HepG2 (cell line): Measurements from ENCODE around the gene RIOK3. TPM values are rescaled to one million over a fixed set of nuclear protein-coding genes. Genes with fewer than 3 reads are reported as not detected.

ENCODE experiments used
- ATAC-seq: fragments of 200-7000 bp; cut with Tn5 transposase; 3 replicates; pipeline ENCODE4 v1.9.1; 2020; ENCODE audit warnings: mild to moderate bottlenecking, moderate library complexity
- BruUV-seq: library from RNA; stranded (reverse); fragments of 400-500 nt; replicated peaks from 2 replicates; lab custom pipeline; 2021; lab: Mats Ljungman, UMichigan
- CTCF ChIA-PET: fragments of 300-600 bp; formaldehyde crosslinking; extraction: SDS; loops from one replicate; lab custom pipeline; 2021; ENCODE audit warnings: low total read pairs, inconsistent platforms, low intra/inter-chr PET ratio; lab: Yijun Ruan, JAX
- POLR2A ChIA-PET: fragments of 350-600 bp; sonication (Branson Sonifier 250); formaldehyde crosslinking; loops from one replicate; lab custom pipeline; 2020; ENCODE audit warnings: antibody characterized with exemption, inconsistent platforms; lab: Yijun Ruan, JAX
- DNase-seq: peaks from one replicate; pipeline ENCODE4 v3.0.0-alpha.2; 2015; ENCODE audit warnings: low spot score
- FAIRE-seq: peaks from 3 replicates; lab custom pipeline; 2011; peaks lifted over from hg19 to GRCh38; lab: Jason Lieb, UNC
- H2AFZ ChIP-seq: one replicate; pipeline ENCODE4 v1.6.1; 2011; ENCODE audit warnings: low read length, inconsistent platforms
- H3K27ac ChIP-seq: fragments of 300-600 bp; 3 replicates; pipeline ENCODE4 v1.8.0; 2011; ENCODE audit warnings: mixed run types, mild to moderate bottlenecking, mixed read lengths, low read length, inconsistent platforms; ENCODE audit not compliant: insufficient read depth; ENCODE audit errors: extremely low read length
- H3K27me3 ChIP-seq, 2 experiments: fragments of 200-600 bp in 1 of 2; 2 replicates in 1 of 2; 3 replicates in 1 of 2; pipeline versions ENCODE4 v1.6.0 to v1.8.0; 2011; ENCODE audit warnings: low read length in 2 of 2, mild to moderate bottlenecking in 2 of 2, moderate library complexity in 2 of 2, inconsistent platforms in 1 of 2; ENCODE audit not compliant: insufficient read depth in 2 of 2, control insufficient read depth in 1 of 2
- H3K36me3 ChIP-seq, 2 experiments: fragments of 200-600 bp in 1 of 2; replicated peaks in 1 of 2; 2 replicates in 1 of 2; 3 replicates in 1 of 2; pipeline versions ENCODE4 v1.5.1 to v1.8.0; 2011; ENCODE audit warnings: low read length in 2 of 2, inconsistent platforms in 1 of 2; ENCODE audit not compliant: insufficient read depth in 2 of 2, control insufficient read depth in 1 of 2
- H3K4me1 ChIP-seq: 2 replicates; pipeline ENCODE4 v1.5.1; 2012; ENCODE audit warnings: low read length, inconsistent platforms; ENCODE audit not compliant: insufficient read depth
- H3K4me2 ChIP-seq: 2 replicates; pipeline ENCODE4 v1.6.0; 2011; ENCODE audit warnings: low read depth, low read length, inconsistent platforms
- H3K4me3 ChIP-seq, 3 experiments: fragments of 200-600 bp in 1 of 3; sonication (generic), shearing (Covaris generic) in 1 of 3; replicated peaks in 1 of 3; 2 replicates each; pipeline ENCODE4 v1.5.1; 2011 to 2016; ENCODE audit warnings: low read length in 3 of 3, inconsistent platforms in 2 of 3, low read depth in 2 of 3, mild to moderate bottlenecking in 2 of 3, control low read depth in 1 of 3, mixed read lengths in 1 of 3; ENCODE audit not compliant: insufficient read depth in 1 of 3
- H3K79me2 ChIP-seq: one replicate; pipeline ENCODE4 v1.6.1; 2011; ENCODE audit warnings: low read length, inconsistent platforms; ENCODE audit not compliant: insufficient read depth
- H3K9ac ChIP-seq: 2 replicates; pipeline ENCODE4 v1.6.0; 2011; ENCODE audit warnings: mild to moderate bottlenecking, low read depth, low read length, inconsistent platforms; ENCODE audit not compliant: insufficient read depth
- H3K9me3 ChIP-seq: 2 replicates; pipeline ENCODE4 v1.5.1; 2012; ENCODE audit warnings: mild to moderate bottlenecking, low read length
- H4K20me1 ChIP-seq: 2 replicates; pipeline ENCODE4 v1.6.0; 2011; ENCODE audit warnings: inconsistent platforms, mild to moderate bottlenecking, low read length, moderate library complexity; ENCODE audit not compliant: insufficient read depth
- KLF9 ChIP-seq: IDR thresholded peaks from 2 replicates; pipeline ENCODE4 v1.6.1; 2016; ENCODE audit warnings: low read depth
- ZNF264 ChIP-seq: sonication (generic); formaldehyde crosslinking; IDR thresholded peaks from 2 replicates; pipeline ENCODE4 v1.4.0; 2020; ENCODE audit warnings: missing genetic modification reagents
- ZNF670 ChIP-seq: sonication (generic); formaldehyde crosslinking; IDR thresholded peaks from 2 replicates; pipeline ENCODE4 v1.8.0; 2022; ENCODE audit warnings: mild to moderate bottlenecking, missing genetic modification reagents, borderline replicate concordance
- WGBS: methylation state at CpG from one replicate; pipeline ENCODE4 v1.1.6; 2017; ENCODE audit warnings: low lambda C conversion rate; 5-methylcytosine and 5-hydroxymethylcytosine counted together
- in situ Hi-C: cut with HindIII; loops from 2 replicates; pipeline ENCODE4 v1.10.0; 2017; ENCODE audit warnings: low pct_unique_long_range_greater_than_20kb; ENCODE audit not compliant: extremely low pct_ligation_motif_present
- intact Hi-C: fragments of 100-400 bp; cut with micrococcal nuclease; formaldehyde crosslinking; loops from one replicate; pipeline ENCODE4 v1.10.0; 2022; ENCODE audit not compliant: unreplicated experiment
- polyA plus RNA-seq, 8 experiments: library from polyadenylated mRNA; depleted of rRNA in 3 of 8; stranded (reverse) in 7 of 8; unstranded in 1 of 8; fragments of >200 nt; fragmentation: Illumina TruSeq in 4 of 8; extraction: Trizol in 4 of 8; gene quantifications; 2 replicates each; pipeline versions ENCODE4 v1.2.1 to v1.2.3, GENCODE V29; 2011 to 2016; ENCODE audit warnings: low read depth in 4 of 8, missing spikeins in 1 of 8, mixed read lengths in 1 of 8; ENCODE audit not compliant: insufficient read depth in 1 of 8
- total RNA-seq, 5 experiments: library from RNA; depleted of rRNA; stranded (reverse); fragments of >200 nt; fragmentation: Illumina TruSeq; extraction: Trizol; gene quantifications; 2 replicates each; pipeline ENCODE4 v1.2.3, GENCODE V29; 2016; ENCODE audit warnings: low read depth in 1 of 5
- TF ChIP-seq, protein P1 (sequence below): sonication (generic); formaldehyde crosslinking; IDR thresholded peaks from 2 replicates; pipeline ENCODE4 v1.4.0; 2020; ENCODE audit warnings: missing genetic modification reagents
- TF ChIP-seq, protein P2 (sequence below): sonication (generic); formaldehyde crosslinking; IDR thresholded peaks from 2 replicates; pipeline ENCODE4 v1.4.0; 2020; ENCODE audit warnings: missing genetic modification reagents
- TF ChIP-seq, protein P3 (sequence below): sonication (generic); formaldehyde crosslinking; IDR thresholded peaks from 2 replicates; pipeline ENCODE4 v1.5.1; 2020; ENCODE audit warnings: missing genetic modification reagents, mild to moderate bottlenecking, borderline replicate concordance

RIOK3 gene
- total and polyA plus RNA-seq, 2 of the 13 experiments (the other 11 are each of a cell fraction or from before 2014, with no cell fraction given): 26.7 to 36.0 TPM

- no peak for FAIRE-seq
- H3K9ac ChIP-seq: peak overlapping the region; percentile 47; the same call in 1 of the 2 replicates
- CTCF ChIA-PET: no interaction called here
- POLR2A ChIA-PET: interaction anchor here (0.9 to 2.2 kb wide), 8 partner anchors 8 to 519 kb away, joined by 3 to 15 read pairs (median 3); partner anchors contain the start of genes CABLES1 and RBBP8
- no TSS peak for BruUV-seq
- ATAC-seq: no peak
- peak overlapping the region; percentile 43 for H2AFZ ChIP-seq
- no peak for DNase-seq
- peak overlapping the region; percentile 78 for H3K4me2 ChIP-seq
- H3K27ac ChIP-seq: no peak overlapping the region
- no peaks in the 10 kb centered on the region for H3K36me3 ChIP-seq
- peaks cover 0 to 3% of the 10 kb centered on the region in 2 experiments; a peak in 3 of 5 replicates for H3K27me3 ChIP-seq
- no peaks in the 10 kb centered on the region for H3K9me3 ChIP-seq
- in situ Hi-C loops (no loop called here), intact Hi-C loops (loop anchor here (2.0 kb wide), 1 partner anchor 14 kb away; no protein-coding TSS in a partner anchor)
- peak overlapping the region in 2 of 3 experiments; percentile 89 to 95; a peak in 5 of 6 replicates for H3K4me3 ChIP-seq
- 25% methylated on average over 3 of the region's 3 CpGs for WGBS
- H3K4me1 ChIP-seq: peaks cover 31% of the 10 kb centered on the region
- peaks cover 10% of the 10 kb centered on the region for H4K20me1 ChIP-seq
- TF ChIP-seq KLF9 (CRISPR knock-in tag) (no peak), ZNF670 (CRISPR knock-in tag) (peak; percentile 1; the same call in 1 of the 2 replicates)
- peaks cover 39% of the 10 kb centered on the region for H3K79me2 ChIP-seq
Observed at GRCh38 chr18:23452347-23452727, 750 bp upstream of the RIOK3 start.

DNA sequence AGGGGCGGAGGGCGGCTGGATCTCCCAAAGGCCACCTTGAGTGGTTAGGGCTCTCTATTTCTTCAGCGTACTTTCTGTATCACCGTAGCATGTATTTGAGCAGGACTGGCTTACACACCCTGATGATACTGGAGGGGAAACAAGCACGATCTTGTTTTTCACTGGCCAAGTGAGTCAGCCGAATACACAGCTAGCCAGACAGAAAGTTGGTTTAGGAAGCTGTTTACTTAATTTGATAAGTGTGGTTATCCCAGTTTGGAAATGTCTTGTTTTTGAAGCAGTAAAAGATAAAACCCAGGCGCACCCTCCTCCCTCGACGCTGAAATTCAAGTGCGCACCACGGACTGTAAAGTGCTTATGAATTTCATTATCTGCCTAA is 582 bp downstream of the RIOK3 start:
- peak; percentile 23 for DNase-seq
- Histone ChIP-seq H3K9me3 (no peaks in the 10 kb centered on the region), H3K27me3 (no peaks in the 10 kb centered on the region; a peak in 1 of 5 replicates), H3K9ac (peak overlapping the region; percentile 80), H3K4me1 (peaks cover 44% of the 10 kb centered on the region), H3K36me3 (no peaks in the 10 kb centered on the region), H3K79me2 (peaks cover 51% of the 10 kb centered on the region), H3K4me3 (peak overlapping the region; percentile 89 to 98 (median 95)), H3K4me2 (peak overlapping the region; percentile 76), H3K27ac (peak overlapping the region; percentile 60), H4K20me1 (peaks cover 21% of the 10 kb centered on the region), H2AFZ (no peak overlapping the region)
- WGBS: 4% methylated on average over 11 of the region's 11 CpGs
- in situ Hi-C loops: no loop called here
- intact Hi-C loops: loop anchor here (2.0 kb wide), 1 partner anchor 15 kb away; no protein-coding TSS in a partner anchor
- POLR2A ChIA-PET: interaction anchor here (1.0 to 2.2 kb wide), 8 partner anchors 9 to 520 kb away, joined by 3 to 15 read pairs (median 3); partner anchors contain the start of genes CABLES1, RBBP8 and RMC1
- ATAC-seq: peak; percentile 60
- CTCF ChIA-PET: no interaction called here
- TSS peak; percentile 70 for BruUV-seq
- peak; percentile 4 for FAIRE-seq
- TF ChIP-seq, protein P1, sequence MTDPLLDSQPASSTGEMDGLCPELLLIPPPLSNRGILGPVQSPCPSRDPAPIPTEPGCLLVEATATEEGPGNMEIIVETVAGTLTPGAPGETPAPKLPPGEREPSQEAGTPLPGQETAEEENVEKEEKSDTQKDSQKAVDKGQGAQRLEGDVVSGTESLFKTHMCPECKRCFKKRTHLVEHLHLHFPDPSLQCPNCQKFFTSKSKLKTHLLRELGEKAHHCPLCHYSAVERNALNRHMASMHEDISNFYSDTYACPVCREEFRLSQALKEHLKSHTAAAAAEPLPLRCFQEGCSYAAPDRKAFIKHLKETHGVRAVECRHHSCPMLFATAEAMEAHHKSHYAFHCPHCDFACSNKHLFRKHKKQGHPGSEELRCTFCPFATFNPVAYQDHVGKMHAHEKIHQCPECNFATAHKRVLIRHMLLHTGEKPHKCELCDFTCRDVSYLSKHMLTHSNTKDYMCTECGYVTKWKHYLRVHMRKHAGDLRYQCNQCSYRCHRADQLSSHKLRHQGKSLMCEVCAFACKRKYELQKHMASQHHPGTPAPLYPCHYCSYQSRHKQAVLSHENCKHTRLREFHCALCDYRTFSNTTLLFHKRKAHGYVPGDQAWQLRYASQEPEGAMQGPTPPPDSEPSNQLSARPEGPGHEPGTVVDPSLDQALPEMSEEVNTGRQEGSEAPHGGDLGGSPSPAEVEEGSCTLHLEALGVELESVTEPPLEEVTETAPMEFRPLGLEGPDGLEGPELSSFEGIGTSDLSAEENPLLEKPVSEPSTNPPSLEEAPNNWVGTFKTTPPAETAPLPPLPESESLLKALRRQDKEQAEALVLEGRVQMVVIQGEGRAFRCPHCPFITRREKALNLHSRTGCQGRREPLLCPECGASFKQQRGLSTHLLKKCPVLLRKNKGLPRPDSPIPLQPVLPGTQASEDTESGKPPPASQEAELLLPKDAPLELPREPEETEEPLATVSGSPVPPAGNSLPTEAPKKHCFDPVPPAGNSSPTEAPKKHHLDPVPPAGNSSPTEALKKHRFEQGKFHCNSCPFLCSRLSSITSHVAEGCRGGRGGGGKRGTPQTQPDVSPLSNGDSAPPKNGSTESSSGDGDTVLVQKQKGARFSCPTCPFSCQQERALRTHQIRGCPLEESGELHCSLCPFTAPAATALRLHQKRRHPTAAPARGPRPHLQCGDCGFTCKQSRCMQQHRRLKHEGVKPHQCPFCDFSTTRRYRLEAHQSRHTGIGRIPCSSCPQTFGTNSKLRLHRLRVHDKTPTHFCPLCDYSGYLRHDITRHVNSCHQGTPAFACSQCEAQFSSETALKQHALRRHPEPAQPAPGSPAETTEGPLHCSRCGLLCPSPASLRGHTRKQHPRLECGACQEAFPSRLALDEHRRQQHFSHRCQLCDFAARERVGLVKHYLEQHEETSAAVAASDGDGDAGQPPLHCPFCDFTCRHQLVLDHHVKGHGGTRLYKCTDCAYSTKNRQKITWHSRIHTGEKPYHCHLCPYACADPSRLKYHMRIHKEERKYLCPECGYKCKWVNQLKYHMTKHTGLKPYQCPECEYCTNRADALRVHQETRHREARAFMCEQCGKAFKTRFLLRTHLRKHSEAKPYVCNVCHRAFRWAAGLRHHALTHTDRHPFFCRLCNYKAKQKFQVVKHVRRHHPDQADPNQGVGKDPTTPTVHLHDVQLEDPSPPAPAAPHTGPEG (CRISPR knock-in tag): 0 out of 2 replicates have a peak, but pooled peaks have one; percentile 16
- TF ChIP-seq, protein P2, sequence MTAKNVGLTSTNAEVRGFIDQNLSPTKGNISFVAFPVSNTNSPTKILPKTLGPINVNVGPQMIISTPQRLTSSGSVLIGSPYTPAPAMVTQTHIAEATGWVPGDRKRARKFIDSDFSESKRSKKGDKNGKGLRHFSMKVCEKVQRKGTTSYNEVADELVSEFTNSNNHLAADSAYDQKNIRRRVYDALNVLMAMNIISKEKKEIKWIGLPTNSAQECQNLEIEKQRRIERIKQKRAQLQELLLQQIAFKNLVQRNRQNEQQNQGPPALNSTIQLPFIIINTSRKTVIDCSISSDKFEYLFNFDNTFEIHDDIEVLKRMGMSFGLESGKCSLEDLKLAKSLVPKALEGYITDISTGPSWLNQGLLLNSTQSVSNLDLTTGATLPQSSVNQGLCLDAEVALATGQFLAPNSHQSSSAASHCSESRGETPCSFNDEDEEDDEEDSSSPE (CRISPR knock-in tag): no peak
- TF ChIP-seq ZNF264: 0 out of 2 replicates have a peak, but pooled peaks have one; percentile 16
- TF ChIP-seq, protein P3, sequence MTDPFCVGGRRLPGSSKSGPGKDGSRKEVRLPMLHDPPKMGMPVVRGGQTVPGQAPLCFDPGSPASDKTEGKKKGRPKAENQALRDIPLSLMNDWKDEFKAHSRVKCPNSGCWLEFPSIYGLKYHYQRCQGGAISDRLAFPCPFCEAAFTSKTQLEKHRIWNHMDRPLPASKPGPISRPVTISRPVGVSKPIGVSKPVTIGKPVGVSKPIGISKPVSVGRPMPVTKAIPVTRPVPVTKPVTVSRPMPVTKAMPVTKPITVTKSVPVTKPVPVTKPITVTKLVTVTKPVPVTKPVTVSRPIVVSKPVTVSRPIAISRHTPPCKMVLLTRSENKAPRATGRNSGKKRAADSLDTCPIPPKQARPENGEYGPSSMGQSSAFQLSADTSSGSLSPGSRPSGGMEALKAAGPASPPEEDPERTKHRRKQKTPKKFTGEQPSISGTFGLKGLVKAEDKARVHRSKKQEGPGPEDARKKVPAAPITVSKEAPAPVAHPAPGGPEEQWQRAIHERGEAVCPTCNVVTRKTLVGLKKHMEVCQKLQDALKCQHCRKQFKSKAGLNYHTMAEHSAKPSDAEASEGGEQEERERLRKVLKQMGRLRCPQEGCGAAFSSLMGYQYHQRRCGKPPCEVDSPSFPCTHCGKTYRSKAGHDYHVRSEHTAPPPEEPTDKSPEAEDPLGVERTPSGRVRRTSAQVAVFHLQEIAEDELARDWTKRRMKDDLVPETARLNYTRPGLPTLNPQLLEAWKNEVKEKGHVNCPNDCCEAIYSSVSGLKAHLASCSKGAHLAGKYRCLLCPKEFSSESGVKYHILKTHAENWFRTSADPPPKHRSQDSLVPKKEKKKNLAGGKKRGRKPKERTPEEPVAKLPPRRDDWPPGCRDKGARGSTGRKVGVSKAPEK (CRISPR knock-in tag): no peak
